IMR-90 (cell line): ENCODE results near the gene TMTC2. TPM values are rescaled to one million over a fixed set of nuclear protein-coding genes. Genes with fewer than 3 reads are reported as not detected.

Source experiments
- ATAC-seq: fragments of 200-7000 bp; cut with Tn5 transposase; 2 replicates; pipeline ENCODE4 v1.9.1; 2020; ENCODE audit warnings: low read depth, mild to moderate bottlenecking, moderate library complexity
- BruUV-seq: library from RNA; stranded (reverse); fragments of 400-500 nt; replicated peaks from 2 replicates; lab custom pipeline; 2021; lab: Mats Ljungman, UMichigan
- CTCF ChIA-PET: fragments of 300-600 bp; formaldehyde crosslinking; extraction: SDS; loops from one replicate; lab custom pipeline; 2021; ENCODE audit warnings: antibody characterized with exemption; lab: Yijun Ruan, JAX
- POLR2A ChIA-PET: fragments of 300-600 bp; sonication (Branson Sonifier 250); formaldehyde crosslinking; loops from one replicate; lab custom pipeline; 2022; ENCODE audit warnings: antibody characterized with exemption; ENCODE audit not compliant: unreplicated experiment; lab: Charles Lee
- DNase-seq: peaks from one replicate; pipeline ENCODE4 v3.0.0; 2013
- H2AFZ ChIP-seq: replicated peaks from 2 replicates; pipeline ENCODE3; 2013; ENCODE audit warnings: low read length, mild to moderate bottlenecking; ENCODE audit not compliant: poor library complexity
- H2AK5ac ChIP-seq: 2 replicates; pipeline ENCODE4 v1.6.1; 2013; ENCODE audit warnings: low read depth, low read length, inconsistent platforms
- H2AK9ac ChIP-seq: replicated peaks from 2 replicates; pipeline ENCODE3; 2013; ENCODE audit warnings: mild to moderate bottlenecking, low read depth, low read length, moderate library complexity; ENCODE audit not compliant: poor library complexity
- H2BK120ac ChIP-seq: 2 replicates; pipeline ENCODE4 v1.6.1; 2013; ENCODE audit warnings: low read depth, low read length, inconsistent platforms
- H2BK15ac ChIP-seq: 3 replicates; pipeline ENCODE4 v1.6.1; 2013; ENCODE audit warnings: low read depth, low read length, inconsistent platforms
- H2BK20ac ChIP-seq: 2 replicates; pipeline ENCODE4 v1.6.1; 2013; ENCODE audit warnings: low read depth, mild to moderate bottlenecking, inconsistent platforms, low read length, moderate library complexity
- H2BK5ac ChIP-seq: 2 replicates; pipeline ENCODE4 v1.6.1; 2013; ENCODE audit warnings: mild to moderate bottlenecking, low read depth, low read length, inconsistent platforms; ENCODE audit not compliant: poor library complexity, severe bottlenecking
- H3K14ac ChIP-seq: replicated peaks from 2 replicates; pipeline ENCODE4 v1.6.1; 2013; ENCODE audit warnings: low read depth, low read length, inconsistent platforms
- H3K18ac ChIP-seq: 2 replicates; pipeline ENCODE4 v1.6.1; 2013; ENCODE audit warnings: low read depth, low read length, control low read depth
- H3K23ac ChIP-seq: 2 replicates; pipeline ENCODE4 v1.6.1; 2013; ENCODE audit warnings: low read depth, low read length, inconsistent platforms
- H3K27ac ChIP-seq: 2 replicates; pipeline ENCODE4 v1.5.1; 2013; ENCODE audit warnings: mild to moderate bottlenecking, control low read depth, low read length; ENCODE audit not compliant: insufficient read depth
- H3K27me3 ChIP-seq: 2 replicates; pipeline ENCODE4 v1.6.1; 2013; ENCODE audit warnings: low read length; ENCODE audit not compliant: control insufficient read depth, insufficient read depth
- H3K36me3 ChIP-seq: 2 replicates; pipeline ENCODE4 v1.6.1; 2013; ENCODE audit warnings: low read length, mixed read lengths; ENCODE audit not compliant: control insufficient read depth, insufficient read depth
- H3K4ac ChIP-seq: 2 replicates; pipeline ENCODE4 v1.6.1; 2013; ENCODE audit warnings: low read depth, low read length, inconsistent platforms
- H3K4me1 ChIP-seq: 2 replicates; pipeline ENCODE4 v1.6.1; 2013; ENCODE audit warnings: low read length, mixed read lengths; ENCODE audit not compliant: control insufficient read depth, insufficient read depth
- H3K4me2 ChIP-seq: 2 replicates; pipeline ENCODE4 v1.6.1; 2013; ENCODE audit warnings: low read depth, mild to moderate bottlenecking, control low read depth, low read length, moderate library complexity
- H3K4me3 ChIP-seq: 2 replicates; pipeline ENCODE4 v1.5.1; 2013; ENCODE audit warnings: low read depth, mild to moderate bottlenecking, control low read depth, low read length, moderate library complexity; ENCODE audit not compliant: insufficient read depth
- H3K56ac ChIP-seq: 2 replicates; pipeline ENCODE4 v1.6.1; 2013; ENCODE audit warnings: low read length, inconsistent platforms; ENCODE audit not compliant: insufficient read depth; ENCODE audit errors: extremely low read depth
- H3K79me1 ChIP-seq, 2 experiments: 2 replicates each; pipeline ENCODE4 v1.6.1; 2013; ENCODE audit warnings: low read length in 2 of 2, inconsistent platforms in 1 of 2, low read depth in 1 of 2
- H3K9ac ChIP-seq: 2 replicates; pipeline ENCODE4 v1.6.1; 2013; ENCODE audit warnings: low read depth, low read length, control low read depth
- H3K9me1 ChIP-seq: 2 replicates; pipeline ENCODE4 v1.6.1; 2013; ENCODE audit warnings: low read length, inconsistent platforms; ENCODE audit not compliant: insufficient read depth
- H3K9me3 ChIP-seq: 2 replicates; pipeline ENCODE4 v1.6.1; 2013; ENCODE audit warnings: low read length; ENCODE audit not compliant: control insufficient read depth, insufficient read depth
- H4K20me1 ChIP-seq: 2 replicates; pipeline ENCODE4 v1.6.1; 2013; ENCODE audit warnings: low read length, inconsistent platforms; ENCODE audit not compliant: insufficient read depth
- H4K5ac ChIP-seq: 2 replicates; pipeline ENCODE4 v1.6.1; 2013; ENCODE audit warnings: mild to moderate bottlenecking, low read depth, low read length, control low read depth
- H4K8ac ChIP-seq, 2 experiments: 2 replicates each; pipeline ENCODE4 v1.6.1; 2013; ENCODE audit warnings: low read depth in 2 of 2, low read length in 2 of 2, control low read depth in 1 of 2, inconsistent platforms in 1 of 2
- H4K91ac ChIP-seq: 2 replicates; pipeline ENCODE4 v1.6.1; 2013; ENCODE audit warnings: low read depth, low read length, inconsistent platforms; ENCODE audit not compliant: insufficient read depth
- BHLHE40 ChIP-seq: fragments of 150-350 bp; IDR thresholded peaks from 2 replicates; pipeline ENCODE4 v1.6.1; 2016; ENCODE audit warnings: mild to moderate bottlenecking, low read depth, low read length
- CEBPB ChIP-seq: IDR thresholded peaks from 2 replicates; pipeline ENCODE4 v1.6.1; 2012; ENCODE audit warnings: low read depth, low read length, improper control_type of control experiment
- CHD1 ChIP-seq: IDR thresholded peaks from 2 replicates; pipeline ENCODE4 v1.6.1; 2012; ENCODE audit warnings: low read depth, low read length, improper control_type of control experiment
- CTCF ChIP-seq: conservative IDR thresholded peaks from 2 replicates; pipeline ENCODE4 v1.5.1; 2012; ENCODE audit warnings: mild to moderate bottlenecking, low read depth, low read length, improper control_type of control experiment
- ELK1 ChIP-seq: fragments of 150-350 bp; IDR thresholded peaks from 2 replicates; pipeline ENCODE4 v1.6.1; 2016; ENCODE audit warnings: low read depth, mild to moderate bottlenecking, low read length, moderate library complexity, borderline replicate concordance
- FOS ChIP-seq: fragments of 150-350 bp; IDR thresholded peaks from 2 replicates; pipeline ENCODE4 v1.6.1; 2016; ENCODE audit warnings: low read depth, low read length
- MAFK ChIP-seq: IDR thresholded peaks from 2 replicates; pipeline ENCODE4 v1.6.1; 2012; ENCODE audit warnings: low read depth, low read length, improper control_type of control experiment
- MAZ ChIP-seq: IDR thresholded peaks from 2 replicates; pipeline ENCODE4 v1.6.1; 2012; ENCODE audit warnings: low read depth, mild to moderate bottlenecking, low read length, improper control_type of control experiment, moderate library complexity, borderline replicate concordance
- MXI1 ChIP-seq: IDR thresholded peaks from 2 replicates; pipeline ENCODE4 v1.6.1; 2012; ENCODE audit warnings: low read depth, mild to moderate bottlenecking, low read length, moderate library complexity, borderline replicate concordance
- NFE2L2 ChIP-seq: fragments of 150-350 bp; IDR thresholded peaks from 2 replicates; pipeline ENCODE4 v1.6.1; 2016; ENCODE audit warnings: low read depth, mild to moderate bottlenecking, low read length
- POLR2A ChIP-seq: IDR thresholded peaks from 2 replicates; pipeline ENCODE4 v1.6.1; 2012; ENCODE audit warnings: mild to moderate bottlenecking, low read depth, low read length
- RAD21 ChIP-seq: IDR thresholded peaks from 2 replicates; pipeline ENCODE4 v1.6.1; 2012; ENCODE audit warnings: low read length, improper control_type of control experiment
- RCOR1 ChIP-seq: IDR thresholded peaks from 2 replicates; pipeline ENCODE4 v1.6.1; 2012; ENCODE audit warnings: mild to moderate bottlenecking, low read length, improper control_type of control experiment; ENCODE audit not compliant: insufficient replicate concordance
- RFX5 ChIP-seq: IDR thresholded peaks from 2 replicates; pipeline ENCODE4 v1.8.0; 2012; ENCODE audit warnings: low read depth, mild to moderate bottlenecking, low read length, moderate library complexity
- SMC3 ChIP-seq: fragments of 150-350 bp; IDR thresholded peaks from 2 replicates; pipeline ENCODE4 v1.6.1; 2016; ENCODE audit warnings: low read depth, mild to moderate bottlenecking, antibody characterized with exemption, low read length, moderate library complexity
- USF2 ChIP-seq: fragments of 150-350 bp; IDR thresholded peaks from 2 replicates; pipeline ENCODE4 v1.6.1; 2017; ENCODE audit warnings: mild to moderate bottlenecking, antibody characterized with exemption, low read length, low read depth
- WGBS, 2 experiments: methylation state at CpG; one replicate each; pipeline versions ENCODE4 v1.1.5 to v1.1.7; 2013; ENCODE audit warnings: missing lambda C conversion rate in 2 of 2; ENCODE audit not compliant: insufficient read length in 1 of 2; ENCODE audit errors: extremely low coverage in 2 of 2; 5-methylcytosine and 5-hydroxymethylcytosine counted together
- dilution Hi-C: fragments of 300-500 bp; cut with HindIII; formaldehyde crosslinking; loops from one replicate; pipeline ENCODE4 v1.14.3; 2018; ENCODE audit warnings: low sequenced_read_pairs; ENCODE audit not compliant: unreplicated experiment
- in situ Hi-C: fragments of 300-500 bp; cut with MboI; formaldehyde crosslinking; loops from 3 replicates; pipeline ENCODE4 v1.14.3; 2019; ENCODE audit warnings: low sequenced_read_pairs, inconsistent platforms, mixed read lengths
- intact Hi-C: fragments of 100-400 bp; cut with micrococcal nuclease; formaldehyde crosslinking; loops from 2 replicates; pipeline ENCODE4 v1.10.0; 2022
- polyA plus RNA-seq, 3 experiments: library from polyadenylated mRNA; depleted of rRNA; stranded (reverse); fragments of >200 nt; gene quantifications; 2 replicates each; pipeline ENCODE4 v1.2.3, GENCODE V29; 2012; ENCODE audit warnings: low replicate concordance in 1 of 3
- total RNA-seq: library from RNA; depleted of rRNA; stranded (reverse); fragments of >200 nt; gene quantifications from 2 replicates; pipeline ENCODE4 v1.2.3, GENCODE V29; 2012

TMTC2 gene
- total and polyA plus RNA-seq, 2 of the 4 experiments (the other 2 are of a cell fraction), result 0.56 to 1.4 TPM

GRCh38 chr12:82745807-82746206, 59.1 kb downstream of the TMTC2 start:
- Histone ChIP-seq H2BK20ac (no peak overlapping the region), H2AK5ac (no peak overlapping the region), H2AK9ac (no peak overlapping the region), H3K9ac (no peak overlapping the region), H4K8ac (no peak overlapping the region), H3K23ac (no peak overlapping the region), H4K20me1 (no peaks in the 10 kb centered on the region), H2AFZ (no peak overlapping the region), H3K79me1 (no peaks in the 10 kb centered on the region), H3K27ac (no peak overlapping the region), H3K4me2 (no peak overlapping the region), H4K5ac (no peak overlapping the region), H2BK15ac (no peak overlapping the region), H3K4me1 (no peaks in the 10 kb centered on the region), H3K4ac (no peak overlapping the region), H3K9me1 (no peaks in the 10 kb centered on the region), H3K4me3 (no peak overlapping the region), H3K14ac (no peak overlapping the region), H2BK120ac (no peak overlapping the region), H2BK5ac (no peak overlapping the region), H3K56ac (no peak overlapping the region), H3K36me3 (no peaks in the 10 kb centered on the region), H3K9me3 (no peaks in the 10 kb centered on the region), H4K91ac (no peak overlapping the region), H3K27me3 (no peaks in the 10 kb centered on the region), H3K18ac (no peak overlapping the region)
- ChIA-PET POLR2A (no interaction called here), CTCF (no interaction called here)
- BruUV-seq, result no TSS peak
- intact Hi-C loops (no loop called here), in situ Hi-C loops (no loop called here), dilution Hi-C loops (no loop called here)
- no peak for TF ChIP-seq RFX5
- no peak for TF ChIP-seq MAFK
- TF ChIP-seq SMC3, result no peak
- TF ChIP-seq MAZ, result no peak
- no peak for TF ChIP-seq FOS
- TF ChIP-seq MXI1, result no peak
- no peak for TF ChIP-seq RCOR1
- no peak for TF ChIP-seq POLR2A
- no peak for TF ChIP-seq ELK1
- no peak for TF ChIP-seq CTCF
- TF ChIP-seq CHD1, result no peak
- no peak for TF ChIP-seq USF2
- no peak for TF ChIP-seq NFE2L2
- no peak for TF ChIP-seq RAD21
- TF ChIP-seq BHLHE40, result no peak
- TF ChIP-seq CEBPB, result no peak
- WGBS, 2 experiments, result no CpG with 5 or more reads among the region's 4 CpGs
- no peak for DNase-seq
- no peak for ATAC-seq
